ENCODE results near the gene PITPNC1.

The PITPNC1 gene

DNA sequence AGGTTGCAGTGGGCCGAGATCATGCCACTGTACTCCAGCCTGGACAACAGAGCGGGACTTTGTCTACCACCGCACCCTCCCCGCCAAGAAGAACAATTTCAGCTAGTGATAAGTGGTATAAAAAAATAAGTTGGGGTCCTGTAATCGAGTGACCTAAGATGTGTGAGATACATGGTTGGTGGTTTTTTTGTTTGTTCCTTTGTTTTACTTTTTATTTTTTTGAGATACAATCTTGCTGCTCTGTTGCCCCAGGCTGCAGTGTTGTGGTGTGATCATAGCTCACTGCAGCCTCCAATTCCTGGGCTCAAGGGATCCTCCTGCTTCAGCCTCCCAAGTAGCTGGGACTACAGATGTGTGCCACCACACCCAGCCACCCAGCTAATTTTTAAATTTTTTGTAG lies 58.7 kb downstream of the PITPNC1 start:
- peak; percentile 54 for DNase-seq

DNA sequence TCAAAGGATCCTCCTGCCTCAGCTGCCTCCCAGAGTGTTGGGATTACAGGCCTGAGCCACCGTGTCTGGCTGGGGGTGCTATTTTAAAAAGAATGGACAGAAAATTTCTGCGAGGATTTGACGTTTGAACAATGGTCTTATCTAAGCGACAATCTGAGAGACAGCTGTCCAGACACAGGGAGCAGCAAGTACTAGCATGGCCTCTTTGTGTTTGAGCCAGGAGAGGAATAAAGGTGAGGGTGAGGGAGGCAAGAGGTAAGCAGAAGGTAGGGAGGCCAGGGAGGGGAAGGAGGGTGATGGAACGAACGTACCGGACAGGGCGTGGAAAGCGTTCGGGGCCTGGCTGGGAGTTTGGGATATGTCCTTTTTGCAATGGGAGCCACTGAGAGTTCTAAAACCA lies 59.2 kb downstream of the PITPNC1 start:
- DNase-seq = no peak

DNA sequence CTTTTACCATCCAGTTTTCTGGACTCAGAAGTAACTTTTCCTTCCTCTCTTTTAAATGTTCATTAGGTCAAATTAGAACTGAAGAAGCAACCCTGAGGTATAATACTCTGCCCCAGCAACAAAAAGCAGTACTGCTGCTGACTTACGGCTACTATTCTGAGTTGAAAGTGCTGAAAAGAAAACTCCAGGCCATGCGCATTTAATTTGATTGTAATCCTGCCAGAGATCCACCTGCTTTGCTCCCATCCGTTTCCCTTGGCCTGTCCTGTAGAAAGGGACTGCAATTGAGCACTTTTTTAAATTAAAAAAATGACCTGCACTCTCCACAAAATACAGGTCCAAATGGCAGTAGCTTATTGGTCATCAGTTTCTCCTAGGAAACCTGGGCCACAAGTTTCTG lies 61.6 kb downstream of the PITPNC1 start:
- no peak for DNase-seq

DNA sequence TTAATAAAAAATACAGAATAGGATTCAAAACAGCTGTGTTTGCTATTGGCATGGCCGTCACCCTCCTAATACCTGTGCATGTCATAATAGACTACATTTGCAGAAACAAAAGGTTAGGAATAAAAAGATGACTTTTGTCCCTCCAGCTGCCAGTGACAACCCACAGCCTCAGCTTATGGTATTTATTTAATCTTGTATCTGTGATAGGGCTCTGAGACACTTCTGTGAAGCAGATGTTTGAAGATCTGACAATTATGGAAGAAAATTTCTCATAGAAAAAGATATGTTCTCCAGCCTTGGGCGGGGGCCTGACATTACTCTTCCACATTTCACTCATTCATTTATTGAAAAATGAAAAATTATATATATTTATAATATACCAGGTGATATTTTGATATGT lies 62.2 kb downstream of the PITPNC1 start:
- DNase-seq = no peak

DNA sequence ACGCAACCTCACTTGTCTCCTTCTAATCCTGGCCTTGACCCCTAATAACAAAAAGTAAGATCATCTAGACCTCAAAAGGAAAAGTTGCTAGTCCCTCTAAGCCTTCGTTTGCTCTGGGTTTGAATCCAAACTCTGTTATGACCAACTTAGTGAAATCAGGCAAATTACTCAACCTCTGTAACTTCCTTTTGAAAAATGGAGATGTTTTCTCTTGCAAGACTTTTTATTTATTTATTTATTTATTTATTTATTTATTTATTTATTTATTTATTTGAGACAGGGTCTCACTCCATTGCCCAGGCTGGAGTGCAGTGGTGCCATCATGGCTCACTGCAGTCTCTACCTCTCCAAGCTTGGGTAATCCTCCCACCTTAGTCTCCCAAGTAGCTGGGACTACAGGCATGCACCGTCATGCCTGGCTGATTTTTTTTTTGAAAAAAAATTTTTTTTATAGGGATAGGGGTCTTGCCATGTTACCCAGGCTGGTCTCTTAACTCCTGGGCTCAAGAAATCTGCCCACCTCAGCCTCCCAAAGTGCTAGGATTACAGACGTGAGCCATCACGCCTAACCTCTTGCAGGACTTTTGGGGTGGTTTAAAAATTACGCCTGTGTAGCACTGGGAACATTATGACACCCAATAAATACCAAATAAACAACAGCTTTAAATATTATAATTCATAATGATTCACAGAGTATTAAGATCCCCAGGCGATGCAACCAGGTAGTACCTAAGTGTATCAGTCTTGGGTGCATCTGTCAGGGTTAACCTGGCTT lies 63.4 kb downstream of the PITPNC1 start:
- DNase-seq = no peak

DNA sequence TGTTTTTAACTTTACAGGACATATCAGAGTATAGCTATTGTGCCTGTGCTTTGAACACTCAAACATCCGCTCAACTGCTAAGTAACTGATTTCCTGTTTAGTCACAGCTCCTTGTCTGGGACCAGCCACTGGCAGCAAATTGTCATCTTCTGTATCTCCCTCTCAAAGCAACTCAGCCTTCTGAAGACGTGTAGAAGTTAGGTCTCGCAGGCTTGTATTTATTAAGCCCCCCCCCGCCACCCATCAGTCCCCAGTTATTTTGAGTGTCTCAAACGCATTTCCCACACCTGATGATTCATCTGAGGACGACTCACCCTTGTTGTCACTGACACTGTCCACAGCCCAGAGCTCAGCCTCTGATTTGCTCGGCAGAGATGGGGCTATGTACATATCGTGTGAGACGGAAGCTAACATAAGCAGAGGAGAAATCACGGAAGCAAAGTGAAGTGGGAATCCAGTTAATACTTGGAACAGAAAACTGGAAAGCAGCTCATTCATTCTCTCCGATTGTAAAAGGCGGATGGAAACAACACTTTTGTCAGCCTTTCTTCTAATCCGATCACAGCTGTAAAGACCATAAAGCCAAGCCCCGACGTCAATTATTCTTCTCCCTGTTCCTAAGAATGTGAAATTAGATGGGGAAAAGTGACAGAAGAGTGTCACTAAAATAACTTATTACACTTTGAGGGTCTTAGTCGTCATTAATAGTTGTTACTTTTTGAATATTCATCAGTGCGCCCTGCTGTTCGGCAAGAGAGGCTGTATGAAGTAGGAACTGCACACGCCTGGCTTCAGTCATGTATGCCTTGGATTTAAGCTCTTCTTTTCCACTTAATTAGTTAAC lies 64.2 kb downstream of the PITPNC1 start:
- DNase-seq = peak; percentile 90

DNA sequence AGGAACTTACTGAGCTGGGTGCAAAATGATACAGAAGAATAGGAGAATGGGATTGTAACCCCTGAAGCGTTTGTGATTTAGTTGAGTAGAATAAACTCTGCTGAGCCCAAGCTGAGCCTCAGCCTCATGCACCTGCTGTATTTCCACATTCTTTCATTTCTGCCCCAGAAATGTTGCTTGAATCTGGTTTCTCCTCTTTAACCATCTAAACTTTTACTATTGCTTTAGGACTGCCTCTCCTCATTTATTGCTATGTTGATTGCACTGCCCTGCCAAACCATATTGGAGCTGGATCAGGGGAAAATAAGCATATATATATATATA lies 64.8 kb downstream of the PITPNC1 start:
- no peak for DNase-seq

DNA sequence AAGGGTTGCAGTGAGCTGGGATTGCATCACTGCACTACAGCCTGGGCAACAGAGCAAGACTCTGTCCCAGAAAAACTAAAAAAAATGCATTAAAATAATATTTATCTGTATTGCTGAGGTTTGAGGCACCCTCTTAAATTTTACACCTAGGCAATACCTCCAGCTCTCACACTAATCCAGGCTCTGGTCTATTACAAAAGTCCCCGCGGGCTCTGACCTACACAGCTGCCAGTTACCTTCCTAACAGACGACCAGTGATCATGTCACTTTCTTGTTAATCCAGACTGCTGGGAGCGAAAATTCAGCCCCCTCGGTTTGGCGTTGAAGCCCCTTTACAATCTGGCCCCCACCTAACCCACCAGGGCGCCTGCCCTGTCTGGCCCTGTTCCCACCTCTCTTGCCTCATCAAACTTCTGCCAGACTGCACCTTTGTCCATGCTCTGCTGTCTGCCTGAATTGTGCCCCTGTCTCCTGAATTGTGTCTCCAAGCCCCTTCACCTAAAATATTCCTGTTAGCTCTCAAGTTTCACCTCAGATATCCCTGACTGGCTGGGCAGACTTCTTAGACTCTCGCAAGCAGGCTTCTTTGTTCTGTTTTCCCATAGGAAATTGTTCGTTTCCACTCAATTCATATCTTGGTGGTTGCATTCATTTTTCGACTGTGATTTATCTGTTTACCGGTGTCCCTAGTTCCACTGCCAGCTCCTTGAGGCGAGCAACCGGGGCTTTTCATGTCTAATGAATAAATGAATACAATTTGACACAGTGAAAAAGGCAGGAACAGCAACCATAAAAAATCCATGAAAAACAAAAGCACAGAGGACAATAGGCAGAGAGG lies 65.9 kb downstream of the PITPNC1 start:
- DNase-seq = no peak

DNA sequence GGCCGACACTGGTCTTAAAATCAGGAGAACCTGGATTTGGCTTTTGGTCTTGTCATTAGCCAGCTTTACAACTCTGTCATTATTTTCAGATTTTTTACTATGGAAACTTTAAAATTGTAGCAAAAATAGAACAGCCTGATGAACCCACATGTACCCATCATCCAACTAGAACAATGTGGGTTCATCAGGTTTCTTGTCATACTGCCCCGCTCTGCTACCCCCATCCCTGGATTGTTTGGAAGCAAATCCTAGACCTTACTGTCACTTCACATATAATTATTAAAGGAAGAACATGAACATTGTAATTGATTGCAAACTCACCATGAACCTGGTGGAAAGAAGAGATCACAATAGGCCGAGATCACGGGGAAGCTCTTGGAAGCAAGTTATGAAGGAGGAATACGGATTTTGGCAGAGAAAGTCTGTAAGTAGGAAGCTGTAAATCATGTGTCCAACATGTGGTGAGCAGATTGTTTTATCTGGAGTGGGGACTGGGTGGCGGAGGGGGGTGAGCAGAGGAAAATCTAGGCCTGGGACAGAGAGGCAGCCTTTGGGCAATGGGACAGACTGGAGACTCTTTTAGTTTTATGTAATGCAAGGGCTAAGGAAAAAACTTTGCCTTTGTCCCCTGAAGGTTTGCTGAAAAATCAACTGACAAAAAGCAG lies 67.0 kb downstream of the PITPNC1 start:
- no peak for DNase-seq

DNA sequence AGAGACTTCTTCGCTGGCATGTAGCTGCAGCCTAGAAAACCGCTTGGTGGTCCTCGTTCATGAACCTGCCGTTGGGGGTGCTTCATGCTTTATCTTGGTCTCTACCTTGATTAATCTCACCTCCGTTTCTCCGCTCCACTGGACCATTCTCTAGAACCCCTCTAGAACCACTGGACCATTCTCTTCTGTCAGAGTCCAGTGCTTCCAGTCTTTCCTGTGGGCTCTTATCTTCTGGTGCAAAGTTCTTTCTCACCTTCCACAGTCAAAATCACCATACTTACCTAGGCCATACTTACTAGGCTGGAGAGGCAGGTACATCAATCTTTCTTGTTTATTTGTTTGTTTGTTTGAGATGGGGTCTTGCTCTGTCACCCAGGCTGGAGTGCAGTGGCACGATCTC lies 71.4 kb downstream of the PITPNC1 start:
- no peak for DNase-seq

DNA sequence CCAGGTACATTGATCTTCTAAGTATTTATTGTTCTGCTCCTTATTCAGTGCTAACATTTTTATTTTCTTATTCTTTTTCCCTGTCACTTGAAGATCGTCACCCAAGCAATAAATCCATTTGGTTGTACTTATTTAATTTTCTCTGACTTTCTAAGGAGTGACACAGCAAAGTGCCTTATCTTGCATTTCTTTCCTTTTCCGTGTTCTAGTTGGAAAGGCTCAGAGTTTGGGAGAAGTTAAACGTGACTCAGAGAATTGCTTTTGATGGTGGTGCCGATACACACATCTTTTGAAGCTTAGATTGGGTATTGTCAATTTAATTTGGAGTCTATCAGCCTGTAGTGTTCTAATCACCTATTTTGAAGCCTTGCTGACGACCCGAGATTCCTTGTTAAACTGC lies 72.0 kb downstream of the PITPNC1 start:
- no peak for DNase-seq

DNA sequence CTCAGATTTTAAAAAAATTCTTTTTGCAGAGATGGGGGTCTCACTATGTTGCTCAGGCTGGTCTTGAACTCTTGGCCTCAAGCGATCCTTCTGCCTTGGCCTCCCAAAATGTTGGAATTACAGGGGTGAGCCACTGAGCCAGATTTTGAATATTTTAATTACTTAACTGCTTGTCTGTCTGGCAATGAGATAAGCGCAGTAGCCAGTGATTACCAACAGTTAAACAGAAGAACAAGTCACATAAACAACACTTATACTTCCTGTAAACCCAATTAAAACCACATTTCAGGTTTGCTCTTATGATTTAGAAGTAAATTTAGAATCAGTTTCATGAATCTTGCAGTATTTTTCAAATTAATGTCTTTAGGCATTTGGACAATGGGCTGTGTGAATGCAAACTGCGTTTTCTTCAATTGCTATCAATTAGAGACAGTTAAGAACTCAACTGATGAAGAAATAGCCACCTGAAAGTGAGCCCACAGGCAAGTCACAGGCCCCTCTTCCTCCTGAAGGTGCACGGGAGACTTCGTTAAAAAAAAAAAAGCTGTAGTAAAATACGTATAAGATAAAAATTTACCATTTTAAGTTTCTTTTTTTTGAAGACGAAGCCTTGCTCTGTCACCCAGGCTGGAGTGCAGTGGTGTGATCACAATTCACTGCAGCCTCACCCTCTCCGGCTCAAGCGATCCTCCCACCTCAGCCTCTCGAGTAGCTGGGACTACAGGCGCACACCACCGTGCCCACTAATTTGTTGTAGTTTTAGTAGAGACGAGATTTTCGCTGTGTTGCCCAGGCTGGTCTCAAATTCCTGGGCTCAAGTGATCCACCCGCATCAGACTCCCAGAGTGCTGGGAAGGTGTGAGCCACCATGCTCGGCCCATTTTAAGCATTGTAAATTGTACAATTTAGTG lies 73.0 kb downstream of the PITPNC1 start:
- DNase-seq = peak; percentile 54

DNA sequence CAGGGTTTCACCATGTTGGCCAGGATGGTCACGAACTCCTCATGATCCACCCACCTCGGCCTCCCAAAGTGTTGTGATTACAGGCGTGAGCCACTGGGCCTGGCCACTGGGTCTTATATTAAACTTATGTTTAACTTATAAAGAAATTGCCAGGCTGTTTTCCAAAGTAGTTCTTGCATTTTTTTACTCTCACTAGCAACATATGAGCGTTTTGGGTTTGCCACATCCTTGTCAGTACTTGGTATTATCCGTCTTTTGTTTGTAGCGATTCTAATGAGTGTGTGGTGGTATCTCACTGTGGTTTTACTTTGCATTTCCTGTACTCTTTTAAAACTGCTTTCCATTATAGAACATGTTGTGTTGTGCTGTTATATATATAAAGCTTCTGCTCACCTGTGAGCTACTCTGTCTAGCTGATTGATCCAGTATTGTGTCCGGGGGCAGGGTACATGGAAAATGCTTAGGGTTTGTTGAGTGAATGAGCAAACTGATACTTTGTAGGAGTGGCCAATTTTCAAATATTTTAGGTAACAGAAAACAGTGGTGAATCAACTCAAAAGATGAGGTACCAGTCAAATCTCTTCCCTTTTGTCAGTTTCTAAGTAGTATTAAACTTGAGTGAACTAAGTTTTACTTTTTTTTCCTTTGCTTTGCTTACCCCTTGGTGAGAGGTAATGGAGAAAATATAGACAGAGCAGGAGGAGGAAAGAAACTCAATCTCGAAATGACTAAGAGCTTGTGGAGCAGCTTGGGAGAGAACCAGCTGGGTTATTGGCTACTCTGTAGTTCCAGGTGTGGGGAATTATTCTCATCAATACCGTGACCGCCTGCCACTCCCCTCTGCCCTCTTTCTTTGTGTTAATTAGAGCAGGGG lies 75.8 kb downstream of the PITPNC1 start:
- DNase-seq = peak; percentile 75

DNA sequence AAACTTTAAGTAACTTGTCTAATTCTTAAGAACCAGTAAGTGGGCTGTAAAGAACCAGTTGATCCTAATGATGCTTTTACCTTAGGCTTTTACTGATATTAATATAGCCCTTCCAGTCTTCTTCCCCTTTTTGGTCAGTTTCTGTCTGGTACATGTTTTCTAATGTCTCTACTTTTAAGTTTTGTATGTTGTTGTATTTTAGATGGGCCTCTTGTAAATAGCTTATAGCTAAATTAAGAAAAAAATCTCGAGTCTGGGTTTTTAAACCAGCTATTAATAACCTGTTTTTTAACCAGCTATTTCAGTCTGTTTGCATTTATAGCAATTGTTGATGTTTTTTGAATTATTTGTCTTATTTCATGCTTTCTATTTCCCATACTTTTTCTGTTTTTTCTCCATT lies 79.0 kb downstream of the PITPNC1 start:
- no peak for DNase-seq

DNA sequence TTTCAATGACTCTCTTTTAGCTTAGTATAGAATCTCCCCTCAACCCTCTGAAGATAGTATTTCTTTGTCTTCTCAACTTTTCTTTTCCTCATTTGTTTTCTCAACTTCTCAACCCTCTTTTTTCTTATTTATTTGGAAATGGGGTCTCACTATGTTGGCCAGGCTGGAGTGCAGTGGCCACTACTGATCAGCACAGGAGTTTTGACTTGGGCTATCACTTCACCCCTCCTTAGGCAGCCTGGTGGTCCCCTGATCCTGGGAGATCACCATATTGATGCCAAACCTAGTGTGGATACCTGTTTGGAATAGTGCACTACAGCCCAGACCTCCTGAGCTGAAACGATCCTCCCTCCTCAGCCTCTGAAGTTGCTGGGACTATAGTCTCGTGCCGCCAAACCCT lies 79.8 kb downstream of the PITPNC1 start:
- DNase-seq = no peak

DNA sequence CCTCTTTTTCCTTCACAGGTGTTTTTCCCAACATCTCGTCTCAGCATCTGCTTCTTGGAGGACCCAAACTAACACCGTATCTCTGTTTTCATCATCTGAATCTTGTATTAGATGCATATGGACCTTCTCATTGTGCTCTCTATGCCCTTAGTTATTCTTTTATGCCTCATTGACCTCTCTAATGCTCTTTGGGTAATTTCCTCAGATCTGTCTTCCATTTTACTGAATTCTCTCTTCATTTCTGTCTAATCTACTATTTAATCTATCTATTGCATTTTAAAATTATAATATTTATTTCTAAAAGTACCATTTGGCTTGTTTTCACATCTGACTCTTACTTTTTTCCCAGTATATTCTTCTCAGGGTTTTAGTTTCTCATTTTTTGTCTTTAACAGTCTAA lies 81.1 kb downstream of the PITPNC1 start:
- no peak for DNase-seq

DNA sequence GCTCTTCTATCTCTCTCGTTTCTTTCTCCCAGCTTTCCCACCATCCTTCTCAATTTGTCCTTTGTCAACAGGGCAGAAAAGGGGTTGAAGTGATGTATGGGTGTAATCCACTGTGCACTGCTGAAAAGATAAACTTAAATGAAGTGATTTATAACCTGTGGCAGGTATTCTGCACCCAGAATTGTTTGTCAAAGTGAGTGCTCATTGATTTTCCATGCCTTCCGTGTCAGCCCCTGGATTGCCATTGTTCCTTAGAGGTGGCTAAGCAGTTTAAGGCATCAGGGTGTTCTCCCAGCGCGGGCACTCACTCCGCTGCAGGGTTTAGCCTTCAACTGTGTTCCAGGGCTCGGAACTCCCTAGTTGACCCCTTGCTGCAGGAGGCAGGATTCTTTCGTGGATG lies 82.9 kb downstream of the PITPNC1 start:
- no peak for DNase-seq

DNA sequence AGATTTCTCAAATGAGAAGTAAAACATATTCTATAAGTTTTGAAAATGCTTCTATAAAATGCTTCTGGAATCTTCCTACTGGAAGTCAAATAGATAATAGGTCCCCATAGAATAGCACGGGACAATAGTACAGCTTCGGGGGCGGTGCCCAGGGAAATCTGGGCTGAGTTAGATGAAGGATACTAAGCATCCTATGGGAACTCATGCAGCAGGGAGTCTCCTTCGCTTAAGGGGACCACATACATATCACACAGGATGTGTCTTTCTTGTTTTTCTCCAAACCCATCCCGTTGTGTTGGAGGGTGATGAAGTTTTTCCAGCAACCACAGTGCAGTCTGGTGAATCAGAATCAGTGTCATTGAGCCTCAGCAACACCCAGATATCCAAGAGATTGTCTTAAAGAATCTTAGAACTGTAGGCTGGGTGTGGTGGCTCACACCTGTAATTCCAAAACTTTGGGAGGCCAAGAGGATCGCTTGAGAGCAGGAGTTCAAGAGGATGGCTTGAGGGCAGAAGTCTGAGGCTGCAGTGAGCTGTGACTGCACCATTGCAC lies 84.2 kb downstream of the PITPNC1 start:
- no peak for DNase-seq

DNA sequence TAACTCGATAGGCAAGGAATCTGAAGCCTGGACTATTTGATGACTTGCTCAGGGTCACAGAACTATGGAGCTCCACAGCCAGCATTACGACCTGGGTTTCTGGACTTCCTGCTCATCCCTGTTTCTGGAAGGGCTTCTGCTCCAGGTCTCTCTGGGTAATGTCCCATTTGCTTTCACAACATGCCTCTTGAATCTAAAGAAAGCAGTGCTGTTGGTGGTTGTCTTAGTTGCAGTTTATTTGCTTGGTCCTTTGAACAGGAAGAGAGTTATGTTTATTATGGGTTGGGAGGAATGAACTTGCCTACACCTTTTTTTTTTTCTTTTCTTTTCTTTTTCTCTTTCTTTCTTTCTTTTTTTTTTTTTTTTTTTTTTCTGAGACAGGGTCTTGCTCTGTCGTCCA lies 84.8 kb downstream of the PITPNC1 start:
- DNase-seq = no peak

DNA sequence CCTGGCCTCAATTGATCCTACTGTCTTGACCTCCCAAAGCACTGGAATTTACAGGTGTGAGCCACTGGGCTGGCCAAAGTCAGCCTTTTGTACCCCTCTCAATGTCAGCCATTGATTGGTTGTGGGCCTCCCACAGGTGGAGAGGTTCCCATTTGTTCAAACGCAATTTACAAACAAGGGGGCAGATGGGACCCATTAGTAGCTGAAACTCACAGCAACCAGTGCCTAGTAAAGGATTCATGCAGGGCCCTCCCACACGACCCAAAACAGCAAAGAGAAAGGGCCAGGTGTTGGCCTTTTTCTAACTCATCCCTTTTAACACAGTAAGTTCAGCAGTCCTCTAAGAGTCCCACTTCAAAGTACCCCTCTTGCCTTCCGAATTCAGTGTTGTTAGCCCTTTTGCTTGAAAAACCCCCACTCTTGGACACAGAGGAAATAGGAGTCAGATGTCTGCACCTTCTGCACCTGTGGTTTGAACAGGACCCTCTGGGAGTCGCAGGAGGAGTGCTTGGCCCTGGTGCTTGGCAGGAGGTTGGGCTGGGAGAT lies 89.2 kb downstream of the PITPNC1 start:
- DNase-seq = no peak

Data from CD4-positive, alpha-beta T cell treated with Interleukin-21 for 1 hour (primary cell).